WTC11 (cell line): Measurements from ENCODE around the gene FHOD1. TPM values are rescaled to one million over a fixed set of nuclear protein-coding genes. Genes with fewer than 3 reads are reported as not detected.

Experiments
- ATAC-seq: fragments of 200-7000 bp; cut with Tn5 transposase; 2 replicates; pipeline ENCODE4 v1.10.0; 2021; ENCODE audit warnings: mild to moderate bottlenecking, moderate library complexity
- CTCF ChIA-PET: fragments of 300-600 bp; sonication (Branson Sonifier 250); formaldehyde crosslinking; loops from one replicate; lab custom pipeline; 2021; ENCODE audit warnings: antibody characterized with exemption; lab: Charles Lee
- POLR2A ChIA-PET: fragments of 350-600 bp; sonication (Branson Sonifier 250); formaldehyde crosslinking; loops from one replicate; lab custom pipeline; 2021; ENCODE audit warnings: antibody characterized with exemption; lab: Charles Lee
- DNase-seq: peaks from one replicate; pipeline ENCODE4 v3.0.0; 2021; ENCODE audit warnings: low spot score
- H3K27ac Mint-ChIP-seq: 2 replicates; pipeline ENCODE4 v1.8.0; 2021; ENCODE audit warnings: mixed read lengths
- H3K27me3 Mint-ChIP-seq: 2 replicates; pipeline ENCODE4 v1.8.0; 2021; ENCODE audit warnings: low read depth, mild to moderate bottlenecking, moderate library complexity, mixed read lengths
- H3K36me3 Mint-ChIP-seq: 2 replicates; pipeline ENCODE4 v1.8.0; 2021; ENCODE audit warnings: mixed read lengths
- H3K4me1 Mint-ChIP-seq: 2 replicates; pipeline ENCODE4 v1.8.0; 2022; ENCODE audit warnings: mixed read lengths
- H3K4me3 Mint-ChIP-seq: 2 replicates; pipeline ENCODE4 v1.8.0; 2021; ENCODE audit warnings: mild to moderate bottlenecking, moderate library complexity, mixed read lengths
- H3K9me3 Mint-ChIP-seq: 2 replicates; pipeline ENCODE4 v1.8.0; 2021; ENCODE audit warnings: mixed read lengths
- ATF1 ChIP-seq: sonication (generic); formaldehyde crosslinking; IDR thresholded peaks from 2 replicates; pipeline ENCODE4 v1.8.1; 2023; ENCODE audit warnings: mild to moderate bottlenecking, moderate library complexity, missing genetic modification reagents
- CDX4 ChIP-seq: fragments of 250-450 bp; sonication (Bioruptor Pico); IDR thresholded peaks from 2 replicates; pipeline ENCODE4 v1.9.0; 2021; ENCODE audit warnings: moderate library complexity, mild to moderate bottlenecking, inconsistent platforms, borderline replicate concordance
- CREM ChIP-seq: sonication (generic); formaldehyde crosslinking; IDR thresholded peaks from 2 replicates; pipeline ENCODE4 v1.8.1; 2022; ENCODE audit warnings: mild to moderate bottlenecking, missing genetic modification reagents, moderate library complexity
- CTCF ChIP-seq: fragments of 200-600 bp; IDR thresholded peaks from 2 replicates; pipeline ENCODE4 v1.8.0; 2022; ENCODE audit warnings: antibody characterized with exemption
- EMX1 ChIP-seq: fragments of 250-450 bp; sonication (Bioruptor Pico); IDR thresholded peaks from 2 replicates; pipeline ENCODE4 v1.8.0; 2021; ENCODE audit warnings: mild to moderate bottlenecking
- ESRRA ChIP-seq: sonication (generic); formaldehyde crosslinking; IDR thresholded peaks from 2 replicates; pipeline ENCODE4 v1.8.1; 2022; ENCODE audit warnings: mild to moderate bottlenecking, missing genetic modification reagents, borderline replicate concordance
- GTF2I ChIP-seq: fragments of 250-450 bp; sonication (Bioruptor Pico); conservative IDR thresholded peaks from 2 replicates; pipeline ENCODE4 v1.4.0; 2021; ENCODE audit warnings: mild to moderate bottlenecking
- IRF1 ChIP-seq: sonication (generic); formaldehyde crosslinking; IDR thresholded peaks from 2 replicates; pipeline ENCODE4 v1.8.0; 2023; ENCODE audit warnings: missing genetic modification reagents
- MAX ChIP-seq: sonication (generic); formaldehyde crosslinking; IDR thresholded peaks from 2 replicates; pipeline ENCODE4 v1.8.0; 2022; ENCODE audit warnings: mild to moderate bottlenecking, missing genetic modification reagents
- NFE2L1 ChIP-seq: sonication (generic); formaldehyde crosslinking; IDR thresholded peaks from 2 replicates; pipeline ENCODE4 v1.8.1; 2023; ENCODE audit warnings: missing genetic modification reagents
- NR1H2 ChIP-seq: sonication (generic); formaldehyde crosslinking; IDR thresholded peaks from 2 replicates; pipeline ENCODE4 v1.9.0; 2021; ENCODE audit warnings: mild to moderate bottlenecking, moderate library complexity, missing genetic modification reagents
- PREB ChIP-seq: sonication (generic); formaldehyde crosslinking; IDR thresholded peaks from 2 replicates; pipeline ENCODE4 v1.8.1; 2022; ENCODE audit warnings: mild to moderate bottlenecking, missing genetic modification reagents, moderate library complexity, borderline replicate concordance
- PRRX2 ChIP-seq: fragments of 250-450 bp; sonication (Bioruptor Pico); IDR thresholded peaks from 2 replicates; pipeline ENCODE4 v1.8.0; 2021; ENCODE audit warnings: mild to moderate bottlenecking
- TCF7 ChIP-seq: sonication (generic); formaldehyde crosslinking; IDR thresholded peaks from 2 replicates; pipeline ENCODE4 v1.8.0; 2022; ENCODE audit warnings: mild to moderate bottlenecking, low read depth, missing genetic modification reagents, moderate library complexity
- USF1 ChIP-seq: sonication (generic); formaldehyde crosslinking; IDR thresholded peaks from 2 replicates; pipeline ENCODE4 v1.8.0; 2022; ENCODE audit warnings: mild to moderate bottlenecking, missing genetic modification reagents
- ZBTB21 ChIP-seq: sonication (generic); formaldehyde crosslinking; IDR thresholded peaks from 2 replicates; pipeline ENCODE4 v1.8.1; 2023; ENCODE audit warnings: mild to moderate bottlenecking, missing genetic modification reagents, borderline replicate concordance
- ZMAT4 ChIP-seq: fragments of 250-450 bp; sonication (Bioruptor Pico); IDR thresholded peaks from 2 replicates; pipeline ENCODE4 v1.9.0; 2021; ENCODE audit warnings: mild to moderate bottlenecking
- total RNA-seq: library from RNA; stranded (reverse); gene quantifications from 3 replicates; pipeline ENCODE4 v1.2.3, GENCODE V29; 2021
- TF ChIP-seq, protein P1 (sequence below): sonication (generic); formaldehyde crosslinking; conservative IDR thresholded peaks from 2 replicates; pipeline ENCODE4 v1.8.1; 2022; ENCODE audit warnings: mild to moderate bottlenecking, missing genetic modification reagents
- TF ChIP-seq, protein P2 (sequence below): fragments of 250-450 bp; sonication (Bioruptor Pico); IDR thresholded peaks from 2 replicates; pipeline ENCODE4 v1.9.0; 2021; ENCODE audit warnings: mild to moderate bottlenecking

FHOD1 gene
- total RNA-seq, 1 experiment from 2014 or later, result 81.3 TPM

DNA sequence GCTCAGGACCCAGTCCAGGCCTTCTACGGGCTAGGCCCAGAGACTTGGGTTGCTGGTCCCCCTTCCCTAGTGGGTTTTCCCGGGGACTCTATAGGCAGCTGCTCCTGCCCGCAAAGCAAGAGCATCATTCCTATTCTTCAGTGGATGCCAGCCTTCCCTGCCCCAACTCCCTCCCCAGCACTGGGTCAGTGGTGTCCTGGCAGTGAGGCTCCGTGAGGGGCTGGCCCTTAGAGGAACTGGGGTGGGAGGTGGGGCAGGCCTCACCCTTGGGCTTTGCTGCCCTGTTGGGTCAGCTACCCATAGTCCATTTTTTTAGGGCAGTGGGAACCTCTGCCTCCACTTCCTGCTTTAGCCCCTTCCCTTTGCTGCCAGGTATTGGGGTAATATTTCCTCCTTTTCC is 24.2 kb upstream of the FHOD1 start (continued):
- TF ChIP-seq CREM (CRISPR knock-in tag) (no peak), PREB (no peak), IRF1 (CRISPR knock-in tag) (no peak), ZBTB21 (CRISPR knock-in tag) (no peak)

DNA sequence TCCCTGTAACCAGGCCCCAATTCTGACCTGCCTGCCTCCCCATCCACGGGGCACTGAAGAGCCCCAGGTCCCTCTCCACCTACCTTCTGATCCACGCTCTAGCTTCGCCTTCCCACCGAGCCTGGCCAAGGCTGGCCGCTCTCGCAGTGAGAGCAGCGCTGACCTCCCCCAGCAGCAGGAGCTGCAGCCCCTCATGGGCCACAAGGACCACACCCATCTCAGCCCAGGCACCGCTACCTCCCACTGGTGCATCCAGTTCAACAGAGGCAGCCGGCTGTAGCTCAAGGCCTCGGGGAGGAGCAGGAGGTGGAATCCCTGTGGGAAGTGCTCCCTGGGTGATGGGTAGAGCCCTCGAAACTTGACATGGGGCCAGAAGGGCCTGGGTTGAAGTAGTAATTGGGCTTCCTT is 23.7 kb upstream of the FHOD1 start:
- no peak for ATAC-seq
- Mint-ChIP-seq H3K4me1 (no peaks in the 10 kb centered on the region), H3K27me3 (peaks cover 2% of the 10 kb centered on the region; the same call in 1 of the 2 replicates), H3K27ac (no peak overlapping the region), H3K36me3 (no peaks in the 10 kb centered on the region), H3K9me3 (no peaks in the 10 kb centered on the region), H3K4me3 (no peak overlapping the region)
- DNase-seq, result no peak
- ChIA-PET CTCF (interaction anchor here (0.7 to 3.1 kb wide), 7 partner anchors 10 to 195 kb away, joined by 3 to 18 read pairs (median 3); partner anchors contain the start of genes FHOD1 and SLC9A5), POLR2A (interaction anchor here (1.0 kb wide), 1 partner anchor 160 kb away, joined by 3 read pairs; the partner anchor contains the start of gene HSD11B2)
- no peak for TF ChIP-seq ZMAT4
- TF ChIP-seq EMX1 (CRISPR knock-in tag), result no peak
- no peak for TF ChIP-seq ESRRA (CRISPR knock-in tag)
- TF ChIP-seq ZBTB21 (CRISPR knock-in tag), result no peak
- TF ChIP-seq, protein P1, sequence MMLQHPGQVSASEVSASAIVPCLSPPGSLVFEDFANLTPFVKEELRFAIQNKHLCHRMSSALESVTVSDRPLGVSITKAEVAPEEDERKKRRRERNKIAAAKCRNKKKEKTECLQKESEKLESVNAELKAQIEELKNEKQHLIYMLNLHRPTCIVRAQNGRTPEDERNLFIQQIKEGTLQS, result no peak
- TF ChIP-seq TCF7 (CRISPR knock-in tag), result no peak
- no peak for TF ChIP-seq ATF1 (CRISPR knock-in tag)
- TF ChIP-seq, protein P2, sequence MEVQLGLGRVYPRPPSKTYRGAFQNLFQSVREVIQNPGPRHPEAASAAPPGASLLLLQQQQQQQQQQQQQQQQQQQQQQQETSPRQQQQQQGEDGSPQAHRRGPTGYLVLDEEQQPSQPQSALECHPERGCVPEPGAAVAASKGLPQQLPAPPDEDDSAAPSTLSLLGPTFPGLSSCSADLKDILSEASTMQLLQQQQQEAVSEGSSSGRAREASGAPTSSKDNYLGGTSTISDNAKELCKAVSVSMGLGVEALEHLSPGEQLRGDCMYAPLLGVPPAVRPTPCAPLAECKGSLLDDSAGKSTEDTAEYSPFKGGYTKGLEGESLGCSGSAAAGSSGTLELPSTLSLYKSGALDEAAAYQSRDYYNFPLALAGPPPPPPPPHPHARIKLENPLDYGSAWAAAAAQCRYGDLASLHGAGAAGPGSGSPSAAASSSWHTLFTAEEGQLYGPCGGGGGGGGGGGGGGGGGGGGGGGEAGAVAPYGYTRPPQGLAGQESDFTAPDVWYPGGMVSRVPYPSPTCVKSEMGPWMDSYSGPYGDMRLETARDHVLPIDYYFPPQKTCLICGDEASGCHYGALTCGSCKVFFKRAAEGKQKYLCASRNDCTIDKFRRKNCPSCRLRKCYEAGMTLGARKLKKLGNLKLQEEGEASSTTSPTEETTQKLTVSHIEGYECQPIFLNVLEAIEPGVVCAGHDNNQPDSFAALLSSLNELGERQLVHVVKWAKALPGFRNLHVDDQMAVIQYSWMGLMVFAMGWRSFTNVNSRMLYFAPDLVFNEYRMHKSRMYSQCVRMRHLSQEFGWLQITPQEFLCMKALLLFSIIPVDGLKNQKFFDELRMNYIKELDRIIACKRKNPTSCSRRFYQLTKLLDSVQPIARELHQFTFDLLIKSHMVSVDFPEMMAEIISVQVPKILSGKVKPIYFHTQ, result no peak
- TF ChIP-seq NR1H2 (CRISPR knock-in tag), result no peak
- no peak for TF ChIP-seq MAX (CRISPR knock-in tag)
- no peak for TF ChIP-seq CTCF

GRCh38 chr16:67269766-67270165 is 22.5 kb upstream of the FHOD1 start:
- DNase-seq (no peak), ATAC-seq (peak; percentile 60)
- CTCF ChIA-PET, result interaction anchor here (1.0 to 3.1 kb wide), 8 partner anchors 9 to 316 kb away, joined by 3 to 18 read pairs (median 6); partner anchors contain the start of genes FHOD1, PLEKHG4 and SLC9A5
- POLR2A ChIA-PET, result no interaction called here
- Mint-ChIP-seq H3K9me3 (no peaks in the 10 kb centered on the region), H3K27ac (no peak overlapping the region), H3K4me1 (no peaks in the 10 kb centered on the region), H3K36me3 (no peaks in the 10 kb centered on the region), H3K27me3 (peaks cover 2% of the 10 kb centered on the region; the same call in 1 of the 2 replicates), H3K4me3 (no peak overlapping the region)
- TF ChIP-seq CDX4, result no peak
- TF ChIP-seq NFE2L1 (CRISPR knock-in tag), result no peak
- TF ChIP-seq GTF2I (CRISPR knock-in tag), result no peak
- no peak for TF ChIP-seq CREM (CRISPR knock-in tag)
- no peak for TF ChIP-seq PRRX2 (CRISPR knock-in tag)
- no peak for TF ChIP-seq USF1 (CRISPR knock-in tag)
